ENCODE results near the gene LAMB2. TPM values are rescaled to one million over a fixed set of nuclear protein-coding genes. Genes with fewer than 3 reads are reported as not detected.
A peak's percentile ranks its signal among the peaks of the same experiment; 100 is the strongest.

Gene LAMB2
- total RNA-seq, 2 donors from 2014 or later, result 83.5 to 112 TPM

DNA sequence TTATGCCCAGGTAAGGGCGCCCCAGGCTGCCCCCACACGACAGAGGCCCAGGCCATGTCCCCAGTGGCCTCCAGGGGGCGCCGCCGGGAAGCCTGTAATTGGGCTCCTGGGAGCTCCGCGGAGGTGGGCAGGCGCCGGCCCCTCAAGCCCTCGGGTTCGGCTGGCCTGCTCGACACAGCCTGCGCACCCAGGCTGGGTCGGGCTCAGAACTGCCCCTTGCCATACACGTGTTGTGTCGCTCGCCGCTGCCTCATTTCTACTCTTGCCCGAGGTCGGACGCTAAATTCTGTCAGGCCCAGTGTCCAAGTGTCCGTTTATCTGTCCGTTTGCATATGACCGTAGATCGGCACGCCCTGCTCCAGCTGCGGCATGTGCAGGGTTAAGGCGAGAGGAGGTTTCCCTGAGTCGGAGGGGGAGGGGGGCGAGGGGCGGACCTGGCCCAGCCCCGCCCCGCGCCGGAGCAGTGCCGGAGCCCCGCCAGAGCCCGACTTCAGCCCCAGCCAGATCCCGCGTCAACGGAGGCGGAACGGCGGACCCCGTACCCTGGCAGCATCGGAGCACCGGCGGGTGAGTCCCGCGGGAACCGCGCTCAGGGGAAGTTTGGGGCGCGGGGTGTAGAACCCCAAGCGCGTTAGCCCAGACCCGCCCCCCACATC lies 38.4 kb upstream of the LAMB2 start, which contains the start of gene KLHDC8B:
Gene KLHDC8B (plus strand): TSS at position 480 of the 656 bp plus-strand sequence. CDS start 1,172 bp downstream, outside the sequence.
- peak; percentile 96 for TF ChIP-seq CTCF (IDR thresholded peaks at IDR 0.05)
- no peaks in the 10 kb centered on the region for H3K9me3 ChIP-seq
- no peaks in the 10 kb centered on the region for H3K4me1 ChIP-seq
- H3K4me3 ChIP-seq, result peak within 1 kb of the TSS; percentile 57
- peak within 1 kb of the TSS; percentile 53 for H3K27ac ChIP-seq
- H3K27me3 ChIP-seq, result no peaks in the 10 kb centered on the region
- intact Hi-C loops (cut with DNase I), result loop anchor here (5.0 kb wide), 1 partner anchor 106 kb away; the partner anchor contains the start of gene C3orf62
- H3K36me3 ChIP-seq, result no peaks in the 10 kb centered on the region
- DNase-seq, result peak; percentile 91
- H3K9ac ChIP-seq (ENCODE audit: low read depth in 2 of 2, low read length in 2 of 2), result peak within 1 kb of the TSS; percentile 72 to 95

DNA sequence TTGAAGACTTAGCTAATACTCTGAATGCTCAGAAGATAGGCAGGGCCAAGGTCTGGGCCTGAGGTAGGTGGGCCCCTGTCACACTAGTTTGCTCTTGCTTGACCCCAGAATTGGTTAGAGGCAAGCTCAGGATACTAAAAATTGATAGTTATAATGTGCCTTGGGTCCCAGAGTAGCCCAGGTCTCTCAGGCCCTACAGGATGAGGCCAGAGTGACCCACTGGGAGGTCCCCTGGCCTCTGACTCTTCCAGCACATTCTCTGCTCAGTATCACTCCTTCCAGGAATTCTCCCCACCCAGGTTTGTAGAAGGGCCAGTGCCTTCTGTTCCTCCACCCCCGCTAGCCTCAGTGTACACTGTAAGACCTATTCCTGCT lies 37.9 kb upstream of the LAMB2 start:
- Histone ChIP-seq H3K4me3 (peak overlapping the region; percentile 57), H3K27me3 (no peaks in the 10 kb centered on the region), H3K27ac (peak overlapping the region; percentile 53), H3K36me3 (no peaks in the 10 kb centered on the region), H3K9ac (ENCODE audit: low read depth in 2 of 2, low read length in 2 of 2) (peak overlapping the region; percentile 72 to 95), H3K4me1 (no peaks in the 10 kb centered on the region), H3K9me3 (no peaks in the 10 kb centered on the region)
- no peak for TF ChIP-seq CTCF (IDR thresholded peaks at IDR 0.05)
- no peak for DNase-seq
- intact Hi-C loops (cut with DNase I), result loop anchor here (5.0 kb wide), 1 partner anchor 107 kb away; the partner anchor contains the start of gene C3orf62

DNA sequence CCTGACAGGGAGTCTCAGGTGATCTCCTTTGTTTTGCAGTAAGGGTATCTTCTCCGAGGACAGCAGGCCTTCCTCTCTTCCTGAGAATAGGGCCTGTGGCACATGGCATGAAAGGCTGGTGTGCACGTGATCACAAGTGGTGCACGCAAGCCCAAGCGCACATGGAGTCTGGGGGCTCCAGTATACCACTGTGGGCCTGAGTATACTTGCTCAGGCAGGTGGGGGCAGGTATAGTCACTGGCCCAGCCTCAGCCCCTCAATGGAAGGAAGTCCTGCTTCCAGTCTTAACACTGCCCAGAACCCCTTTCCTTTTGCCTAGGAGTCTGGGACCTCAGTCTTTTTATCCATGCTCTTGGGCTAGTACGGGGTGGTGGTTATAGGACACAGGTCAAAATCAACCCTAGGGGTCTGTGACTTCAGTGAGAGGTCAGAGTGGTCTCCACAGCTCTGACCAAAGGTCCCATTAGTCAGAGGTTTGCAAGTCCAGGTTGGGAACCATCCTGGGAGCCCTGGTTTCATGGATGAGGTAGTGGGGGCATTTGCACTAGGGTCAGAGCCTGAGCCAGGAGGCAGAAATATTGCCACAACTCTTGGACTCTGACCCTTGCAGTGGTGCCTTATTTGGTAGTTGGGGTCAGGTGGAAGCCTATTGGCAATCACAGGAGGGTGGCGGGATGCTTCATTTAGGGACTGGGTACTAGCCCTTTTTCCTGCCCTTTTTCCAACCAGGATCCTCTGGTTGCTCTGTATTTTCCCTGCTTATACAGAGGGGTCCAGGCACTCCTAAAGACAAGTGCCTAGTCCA lies 34.1 kb upstream of the LAMB2 start:
- H3K4me1 ChIP-seq, result peaks cover 3% of the 10 kb centered on the region
- intact Hi-C loops (cut with DNase I), result no loop called here
- no peak for TF ChIP-seq CTCF (IDR thresholded peaks at IDR 0.05)

GRCh38 chr3:49165771-49166751 lies 33.2 kb upstream of the LAMB2 start, which contains the start of gene CCDC71:
TSS of gene CCDC71 (minus strand) at chr3:49166331. CDS start at chr3:49164208, 2,123 bp downstream.
- DNase-seq, result peak; percentile 70
- peak within 1 kb of the TSS; percentile 67 to 68 for H3K9ac ChIP-seq (ENCODE audit: low read depth in 2 of 2, low read length in 2 of 2)
- intact Hi-C loops (cut with DNase I), result no loop called here
- H3K36me3 ChIP-seq, result no peaks in the 10 kb centered on the region
- peak within 1 kb of the TSS; percentile 74 for H3K27ac ChIP-seq
- peaks cover 3% of the 10 kb centered on the region for H3K4me1 ChIP-seq
- no peak for TF ChIP-seq CTCF (IDR thresholded peaks at IDR 0.05)
- peak within 1 kb of the TSS; percentile 93 for H3K4me3 ChIP-seq
- no peaks in the 10 kb centered on the region for H3K9me3 ChIP-seq
- H3K27me3 ChIP-seq, result no peaks in the 10 kb centered on the region

More for the DNA sequence above, 34.1 kb upstream of the LAMB2 start:
- no peaks in the 10 kb centered on the region for H3K27me3 ChIP-seq
- H3K9me3 ChIP-seq, result no peaks in the 10 kb centered on the region
- peak overlapping the region; percentile 93 for H3K4me3 ChIP-seq
- H3K9ac ChIP-seq (ENCODE audit: low read depth in 2 of 2, low read length in 2 of 2), result peak overlapping the region; percentile 67 to 68
- no peak overlapping the region for H3K27ac ChIP-seq
- DNase-seq, result no peak
- no peaks in the 10 kb centered on the region for H3K36me3 ChIP-seq
